Right kidney (tissue), 1 donor: ENCODE results near the gene SMCO4.
"Not testable (repeated sequence)": the region's sequence is repeated elsewhere in the genome, so short reads cannot be mapped to it uniquely, and the experiment has no call there.

Source experiments
- DNase-seq: peaks from one replicate; pipeline ENCODE4 v3.0.0-alpha.2; 2016

SMCO4 gene

DNA sequence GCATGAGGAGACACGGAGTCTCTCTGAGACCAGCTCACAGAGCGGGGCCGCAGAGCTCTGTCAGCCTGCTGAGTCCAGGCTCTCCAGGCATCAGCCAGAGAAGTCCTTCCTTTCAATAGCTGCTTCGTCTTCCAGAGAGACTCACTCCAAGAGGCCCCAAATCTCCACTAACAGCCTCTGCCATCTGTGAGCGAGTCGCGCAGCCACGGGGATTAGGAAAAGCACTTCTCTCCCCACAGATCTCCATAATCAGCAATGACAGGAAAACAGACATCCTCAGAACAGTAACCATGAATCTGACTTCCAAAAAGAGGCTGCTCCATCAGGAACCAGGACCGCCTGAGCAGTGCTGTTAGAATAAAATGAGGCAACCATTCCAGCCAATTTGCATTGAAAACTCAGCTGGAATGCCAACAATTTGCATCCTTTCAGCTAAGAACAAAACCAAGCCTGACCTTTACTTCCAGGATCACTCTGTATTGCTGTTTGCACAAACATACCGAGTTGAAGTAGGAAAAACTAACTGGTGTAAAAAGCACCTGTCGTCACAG, 65.4 kb downstream of the SMCO4 start:
- DNase-seq: no peak

DNA sequence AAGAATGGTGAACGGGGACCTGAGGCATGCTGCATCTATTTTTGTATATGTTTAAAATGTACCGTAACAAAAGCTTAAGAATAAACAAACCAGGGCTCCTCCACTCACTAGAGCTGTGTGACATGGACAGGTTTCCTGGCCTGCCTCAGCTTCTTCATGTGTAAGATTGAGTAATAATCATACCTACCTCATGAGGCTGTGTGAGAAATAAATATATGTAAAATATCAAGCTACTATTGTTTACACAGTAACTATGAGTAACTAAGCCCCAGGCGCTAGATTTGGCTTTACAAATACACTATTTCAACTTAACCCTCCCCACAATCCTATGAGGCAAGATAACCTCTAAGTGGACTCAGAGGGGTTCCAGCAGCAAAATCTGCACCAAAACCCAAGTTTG, 66.4 kb downstream of the SMCO4 start:
- no peak for DNase-seq

DNA sequence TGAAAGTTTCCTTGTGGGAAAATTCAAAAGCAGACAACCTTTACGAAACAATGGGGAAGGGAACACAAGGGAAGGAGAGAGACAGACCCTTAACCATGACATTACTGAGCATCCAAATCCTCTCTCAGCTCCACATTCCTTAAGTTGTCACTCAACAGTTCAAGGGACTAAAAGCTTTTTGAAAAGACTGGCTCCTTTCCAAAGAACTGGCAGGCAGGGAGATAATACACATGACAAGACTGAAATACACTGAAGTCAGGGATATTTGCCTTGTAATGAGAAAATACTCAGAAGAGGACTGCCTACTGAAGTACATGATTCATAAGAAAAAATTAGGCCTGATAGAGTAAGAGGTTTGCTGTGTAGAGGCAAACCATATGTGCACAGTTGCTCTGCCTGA, 69.1 kb downstream of the SMCO4 start:
- no peak for DNase-seq

DNA sequence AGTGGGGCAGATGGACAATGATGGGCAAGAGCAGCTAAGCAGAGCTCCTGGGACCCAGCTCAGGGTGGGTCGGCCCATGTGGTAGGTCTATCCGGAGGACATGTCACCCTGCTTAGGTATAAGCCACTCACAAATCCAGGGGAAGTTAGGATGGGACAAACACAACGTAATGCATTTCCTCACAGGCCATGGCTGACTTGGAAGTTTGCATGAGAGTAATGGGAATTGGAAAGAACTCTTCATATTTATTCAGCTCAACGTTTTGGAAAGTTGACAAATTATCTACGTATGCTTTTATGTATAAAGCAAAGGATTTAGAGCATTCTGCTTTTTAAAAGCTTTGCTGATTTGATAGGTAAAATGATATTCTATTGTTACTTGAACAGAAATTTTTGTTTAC, 74.9 kb downstream of the SMCO4 start:
- DNase-seq: no peak

DNA sequence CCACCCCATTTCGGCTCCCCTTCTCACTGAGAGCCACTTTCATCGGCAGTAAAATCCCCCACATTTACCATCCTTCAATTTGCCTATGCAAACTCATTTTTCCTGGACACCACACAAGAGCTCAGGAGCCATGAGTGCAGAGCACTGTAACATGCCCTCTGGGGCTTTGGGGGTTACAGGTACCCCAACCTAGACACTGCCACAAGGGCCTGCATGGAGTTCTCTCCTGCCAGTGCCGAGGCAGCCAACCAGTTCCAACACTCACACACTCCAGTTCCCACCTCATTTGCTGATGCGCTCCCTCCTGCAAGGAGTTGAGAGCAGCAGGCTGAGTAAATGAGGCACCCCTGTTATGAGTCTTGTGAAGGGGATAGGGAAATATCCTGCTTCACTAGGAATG, 76.1 kb downstream of the SMCO4 start:
- no peak for DNase-seq

DNA sequence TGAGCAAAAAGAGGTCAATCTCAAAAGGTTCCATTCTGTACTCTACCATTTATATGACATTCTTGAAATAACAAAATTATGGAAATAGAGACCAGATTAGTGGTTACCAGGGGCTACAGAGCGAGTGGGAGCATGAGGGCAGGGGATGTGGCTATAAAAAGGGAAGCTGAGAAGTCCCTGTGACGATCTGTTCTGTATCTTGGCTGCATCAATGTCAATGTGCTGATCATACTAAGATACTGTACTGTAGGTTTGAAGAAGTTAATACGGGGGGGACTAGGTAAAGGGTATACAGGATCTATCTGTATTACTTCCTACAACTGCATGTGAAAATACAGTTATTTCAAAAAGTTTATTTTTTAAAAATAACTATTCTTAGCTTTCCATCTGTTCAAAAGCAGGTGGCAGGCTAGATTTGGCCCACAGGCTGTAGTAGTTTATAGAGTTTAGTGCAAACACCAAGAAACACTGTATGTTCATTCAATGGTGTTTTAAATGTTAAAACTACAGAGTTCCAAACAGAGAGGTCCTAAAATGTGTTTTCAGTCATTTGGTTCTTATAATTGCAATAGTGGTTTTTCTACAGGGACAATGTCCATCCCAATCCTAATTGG, 78.2 kb downstream of the SMCO4 start:
- DNase-seq: no peak

DNA sequence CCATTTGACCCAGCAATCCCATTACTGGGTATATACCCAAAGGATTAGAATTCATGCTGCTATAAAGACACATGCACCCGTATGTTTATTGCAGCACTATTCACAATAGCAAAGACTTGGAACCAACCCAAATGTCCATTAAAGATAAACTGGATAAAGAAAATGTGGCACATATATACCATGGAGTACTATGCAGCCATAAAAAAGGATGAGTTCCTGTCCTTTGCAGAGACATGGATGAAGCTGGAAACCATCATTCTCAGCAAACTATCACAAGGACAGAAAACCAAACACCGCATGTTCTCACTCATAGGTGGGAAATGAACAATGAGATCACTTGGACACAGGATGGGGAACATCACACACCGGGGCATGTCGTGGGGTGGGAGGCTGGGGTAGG, 79.5 kb downstream of the SMCO4 start:
- not testable (repeated sequence) for DNase-seq

DNA sequence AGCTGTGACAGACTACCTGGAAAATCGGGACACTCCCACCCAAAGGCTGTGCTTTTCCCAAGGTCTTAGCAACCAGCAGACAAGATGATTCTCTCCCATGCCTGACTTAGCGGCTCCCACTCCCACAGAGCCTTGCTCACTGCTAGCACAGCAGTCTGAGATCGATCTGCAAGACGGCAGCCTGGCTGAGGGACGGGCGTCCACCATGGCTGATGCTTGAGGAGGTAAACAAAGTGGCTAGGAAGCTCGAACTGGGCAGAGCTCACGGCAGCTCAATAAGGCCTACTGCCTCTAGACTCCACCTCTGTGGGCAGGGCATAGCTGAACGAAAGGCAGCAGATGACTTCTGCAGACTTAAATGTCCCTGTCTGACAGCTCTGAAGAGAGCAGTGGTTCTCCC, 84.9 kb downstream of the SMCO4 start:
- DNase-seq: no peak

DNA sequence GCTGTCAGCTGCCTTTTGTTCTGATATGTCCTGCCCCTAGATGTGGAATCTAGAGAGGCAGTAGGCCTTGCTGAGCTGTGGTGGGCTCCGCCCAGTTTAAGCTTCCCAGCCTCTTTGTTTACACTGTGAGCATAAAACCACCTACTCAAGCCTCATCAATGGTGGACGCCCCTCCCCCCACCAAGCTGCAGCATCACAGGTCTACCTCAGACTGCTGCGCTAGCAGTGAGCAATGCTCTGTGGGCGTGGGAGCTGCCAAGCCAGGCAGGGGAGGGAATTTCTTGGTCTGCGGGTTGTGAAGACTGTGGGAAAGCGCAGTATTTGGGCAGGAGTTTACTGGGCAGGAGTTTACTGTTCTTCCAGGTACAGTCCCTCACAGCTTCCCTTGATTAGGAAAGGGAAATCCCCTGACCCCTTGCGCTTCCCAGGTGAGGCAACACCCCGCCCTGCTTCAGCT, 98.5 kb downstream of the SMCO4 start:
- DNase-seq: peak; percentile 28

DNA sequence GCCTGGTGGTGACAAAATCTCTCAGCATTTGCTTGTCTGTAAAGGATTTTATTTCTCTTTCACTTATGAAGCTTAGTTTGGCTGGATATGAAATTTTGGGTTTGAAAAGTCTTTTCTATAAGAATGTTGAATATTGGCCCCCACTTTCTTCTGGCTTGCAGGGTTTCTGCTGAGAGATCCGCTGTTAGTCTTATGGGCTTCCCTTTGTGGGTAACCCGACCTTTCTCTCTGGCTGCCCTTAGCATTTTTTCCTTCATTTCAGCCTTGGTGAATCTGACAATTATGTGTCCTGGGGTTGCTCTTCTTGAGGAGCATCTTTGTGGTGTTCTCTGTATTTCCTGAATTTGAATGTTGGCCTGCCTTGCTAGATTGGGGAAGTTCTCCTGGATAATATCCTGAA, 100.0 kb downstream of the SMCO4 start:
- DNase-seq: not testable (repeated sequence)

DNA sequence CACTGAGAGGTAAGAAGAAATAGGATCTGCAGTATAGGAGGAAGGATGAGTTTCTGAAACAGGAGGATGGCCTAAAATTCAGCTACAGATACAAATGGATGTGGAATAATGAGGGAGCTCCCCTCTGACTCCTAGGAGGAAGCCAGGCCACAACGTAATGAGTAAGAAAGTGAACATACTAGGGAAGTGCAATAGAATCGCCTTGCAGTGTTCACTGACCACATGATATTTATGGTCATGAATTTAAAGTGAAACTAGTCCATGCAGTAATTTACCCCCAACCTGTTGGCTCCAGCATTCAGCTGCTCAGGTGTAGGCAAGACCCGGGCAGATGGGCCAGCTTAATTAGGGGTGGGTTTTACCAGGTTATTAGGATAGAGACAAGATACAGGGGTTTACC, 110.9 kb downstream of the SMCO4 start:
- no peak for DNase-seq
